A549 treated with ZK216348 at 1 μM for 4 hours (cell line): ENCODE data around the gene TUBA3C. TPM values are rescaled to one million over a fixed set of nuclear protein-coding genes. Genes with fewer than 3 reads are reported as not detected.

Experiments used
- total RNA-seq: library from RNA; stranded (reverse); fragments of 200-300 nt; extraction: Qiagen RNA extraction; gene quantifications from 5 replicates; pipeline ENCODE4 v1.2.3, GENCODE V29; 2022; ENCODE audit warnings: low read depth

The TUBA3C gene
- not detected in 5 replicates for total RNA-seq

DNA sequence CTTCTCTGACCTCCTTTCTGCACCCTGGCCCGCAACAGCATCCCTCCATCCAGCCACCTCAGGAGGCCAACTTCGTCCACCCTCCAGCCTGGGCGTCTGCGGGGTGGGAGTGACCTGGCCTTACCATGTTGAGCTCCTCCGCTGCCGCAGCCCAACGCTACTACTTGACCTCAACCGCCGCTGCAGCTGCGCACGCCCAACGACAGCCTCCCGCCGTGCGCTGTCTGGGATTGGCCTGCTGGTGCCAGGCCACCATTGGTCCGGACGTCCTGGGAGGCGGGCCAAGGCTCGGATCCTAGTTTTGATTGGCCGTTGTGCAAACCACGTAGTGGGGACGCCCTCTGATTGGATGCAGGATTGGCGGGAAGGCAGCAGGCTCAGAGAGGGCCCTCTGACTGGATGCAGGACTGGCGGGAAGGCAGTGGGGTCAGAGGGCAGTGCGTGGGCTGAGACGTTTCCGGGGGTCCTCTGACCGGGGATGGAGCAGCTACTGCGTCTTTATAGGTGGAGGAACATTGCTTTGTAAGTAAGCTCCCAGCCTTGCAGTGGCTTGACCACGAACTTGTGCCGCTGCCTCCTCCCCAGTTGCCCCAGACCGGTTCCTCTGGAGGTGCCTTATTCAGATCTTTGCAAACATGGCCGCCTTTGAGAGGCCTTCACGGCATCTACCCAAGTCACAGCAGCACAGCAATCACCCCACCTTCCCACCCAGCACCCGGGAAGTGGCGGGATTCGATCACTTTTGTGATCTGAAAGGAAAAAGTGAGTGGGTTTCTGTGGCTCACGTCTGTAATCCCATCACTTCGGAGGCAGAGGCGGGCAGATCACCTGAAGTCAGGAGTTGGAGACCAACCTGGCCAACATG lies at the start of gene TUBA3C:
Gene TUBA3C, minus strand, starts transcription at position 204 of the 865 bp plus-strand sequence. Its CDS starts 77 bp downstream, at position 127.

